A549 treated with AZD2906 at 1 μM for 4 hours (cell line): ENCODE data around the gene SPAAR. TPM values are rescaled to one million over a fixed set of nuclear protein-coding genes. Genes with fewer than 3 reads are reported as not detected.

Source experiments
- total RNA-seq: library from RNA; stranded (reverse); fragments of 200-300 nt; extraction: Qiagen RNA extraction; gene quantifications from 5 replicates; pipeline ENCODE4 v1.2.3, GENCODE V29; 2022

Gene SPAAR, protein sequence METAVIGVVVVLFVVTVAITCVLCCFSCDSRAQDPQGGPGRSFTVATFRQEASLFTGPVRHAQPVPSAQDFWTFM
- 0.05 to 0.09 TPM (median 0.06 TPM) in 4 of 5 replicates, not detected in the other for total RNA-seq

DNA sequence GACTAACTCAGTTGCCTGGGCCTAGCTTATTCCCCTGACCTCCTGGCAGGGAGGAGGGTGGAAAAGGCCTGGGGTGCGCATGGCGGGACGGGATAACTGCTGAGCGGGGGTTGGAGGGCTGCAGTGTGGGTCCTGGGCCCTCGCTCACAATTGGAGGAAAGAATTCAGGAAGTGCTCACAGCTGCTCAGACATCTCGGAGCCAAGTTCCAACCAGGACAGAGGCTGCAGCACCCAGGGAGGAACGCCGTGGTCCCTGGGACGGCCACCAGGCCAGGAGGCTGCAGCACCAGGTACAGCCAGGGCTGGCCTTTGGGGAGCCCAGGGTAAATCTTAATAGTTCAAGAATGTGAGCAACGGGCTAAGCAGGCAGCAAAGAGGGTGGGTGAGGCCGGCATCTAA, at the start of gene SPAAR:
SPAAR (plus strand) TSS at position 217 of the 400 bp plus-strand sequence. CDS start 974 bp downstream, outside the sequence.

DNA sequence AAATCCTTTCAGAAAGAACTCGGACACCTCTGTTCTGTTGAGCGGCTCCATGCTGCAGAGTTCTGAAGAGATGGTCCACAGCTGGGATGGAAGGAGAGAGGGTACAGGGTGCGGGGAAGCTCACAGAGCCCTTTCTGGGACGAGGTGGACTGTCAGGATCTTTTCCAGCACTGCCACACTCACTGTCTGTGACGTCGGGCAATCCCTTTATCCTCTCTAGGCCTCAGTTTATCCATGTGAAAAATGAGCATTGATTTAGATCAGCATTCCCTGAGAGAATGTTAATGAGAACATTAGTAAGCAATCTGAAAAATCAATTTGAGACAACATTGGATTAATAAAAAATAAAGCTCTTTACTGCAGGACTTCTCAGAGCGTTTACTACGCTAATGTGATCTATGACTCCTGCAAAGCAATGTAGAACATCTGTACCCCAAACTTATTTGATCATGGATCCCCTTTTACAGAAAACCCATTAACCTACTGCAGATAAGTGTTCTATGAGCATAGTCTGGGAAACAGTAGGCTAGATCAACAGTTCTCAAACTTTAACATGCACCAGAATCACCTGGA, 38.9 kb upstream of the SPAAR start, which contains the start of gene OR13J1:
OR13J1 (minus strand) TSS at position 51 of the 573 bp plus-strand sequence; CDS start at position 51, 0 bp downstream.

DNA sequence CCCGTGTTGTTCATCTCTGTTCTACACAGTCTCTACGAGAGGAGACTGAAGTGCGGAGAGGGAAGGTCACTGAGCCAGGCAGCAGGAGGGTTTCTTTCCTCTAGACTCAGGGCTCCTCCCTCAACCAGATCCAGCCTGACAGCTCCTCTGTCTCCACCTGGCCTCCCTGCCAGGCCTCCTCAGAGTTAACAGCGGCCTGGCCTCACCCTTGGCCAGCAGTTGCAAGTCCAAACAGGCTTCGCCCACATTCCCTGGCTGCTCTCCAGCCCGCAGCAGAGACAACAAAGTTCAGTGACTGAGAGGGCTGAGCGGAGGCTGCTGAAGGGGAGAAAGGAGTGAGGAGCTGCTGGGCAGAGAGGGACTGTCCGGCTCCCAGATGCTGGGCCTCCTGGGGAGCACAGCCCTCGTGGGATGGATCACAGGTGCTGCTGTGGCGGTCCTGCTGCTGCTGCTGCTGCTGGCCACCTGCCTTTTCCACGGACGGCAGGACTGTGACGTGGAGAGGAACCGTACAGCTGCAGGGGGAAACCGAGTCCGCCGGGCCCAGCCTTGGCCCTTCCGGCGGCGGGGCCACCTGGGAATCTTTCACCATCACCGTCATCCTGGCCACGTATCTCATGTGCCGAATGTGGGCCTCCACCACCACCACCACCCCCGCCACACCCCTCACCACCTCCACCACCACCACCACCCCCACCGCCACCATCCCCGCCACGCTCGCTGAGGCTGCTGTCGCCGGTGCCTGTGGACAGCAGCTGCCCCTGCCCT, 3.2 kb upstream of the SPAAR start, which contains the start of gene HRCT1:
HRCT1 (plus strand) TSS at position 291 of the 768 bp plus-strand sequence; CDS start at position 377, 86 bp downstream.

DNA sequence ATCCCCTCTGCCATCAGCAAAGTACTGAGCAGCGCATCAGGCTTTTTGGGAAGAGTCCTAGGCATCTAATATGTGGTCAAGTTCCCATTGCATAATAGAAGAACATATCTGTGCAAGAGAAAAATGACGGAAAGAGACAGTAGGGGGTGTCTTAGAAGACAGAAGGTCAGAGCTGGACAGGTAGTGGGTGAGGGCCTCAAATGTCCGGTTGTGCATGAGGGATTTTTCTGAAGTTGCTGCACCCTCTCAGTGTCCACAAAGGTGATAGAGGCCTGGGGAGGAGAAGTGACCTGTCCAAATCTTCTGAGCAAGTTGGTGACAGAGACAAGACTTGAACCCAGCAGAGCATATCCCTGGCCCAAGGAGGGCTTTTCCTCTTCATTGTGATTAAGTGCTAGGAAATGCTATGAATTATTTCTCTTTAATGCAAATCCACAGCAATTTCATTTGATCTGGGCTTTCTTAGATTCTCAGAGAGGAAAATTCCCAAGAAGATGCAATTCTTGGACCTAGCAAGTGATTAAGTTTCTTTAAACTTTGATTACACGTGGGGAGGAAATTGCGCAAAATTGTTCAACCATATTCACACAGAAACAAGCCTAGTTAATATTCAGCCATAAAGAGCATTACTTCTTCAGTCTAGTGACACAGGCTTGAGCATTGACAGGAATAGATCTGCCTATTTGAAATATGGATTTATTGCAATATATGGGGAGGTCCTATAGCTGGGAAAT, 49.0 kb downstream of the SPAAR start, which contains the start of gene OR2S2:
OR2S2 (minus strand) TSS at position 51 of the 734 bp plus-strand sequence. CDS start 56 bp downstream, outside the sequence.

Other genes starting within 250 kb of the SPAAR start
- 11.1 to 18.8 TPM (median 16.6 TPM) in 5 replicates for gene ARHGEF39, start 244.3 kb upstream of the SPAAR start, total RNA-seq
- 6.0 to 10.6 TPM (median 8.0 TPM) in 5 replicates for gene CA9, start 235.6 kb upstream of the SPAAR start, total RNA-seq
- gene TPM2, start 219.6 kb upstream of the SPAAR start, total RNA-seq = 647 to 712 TPM (median 698 TPM) in 5 replicates
- gene TLN1, start 177.3 kb upstream of the SPAAR start, total RNA-seq = 118 to 145 TPM (median 125 TPM) in 5 replicates
- 54.4 to 63.2 TPM (median 57.3 TPM) in 5 replicates for gene CREB3, start 176.8 kb upstream of the SPAAR start, total RNA-seq
- 28.4 to 39.2 TPM (median 31.7 TPM) in 5 replicates for gene GBA2, start 160.3 kb upstream of the SPAAR start, total RNA-seq
- 13.5 to 17.7 TPM (median 14.7 TPM) in 5 replicates for gene RGP1, start 160.2 kb upstream of the SPAAR start, total RNA-seq
- 0.15 to 0.38 TPM (median 0.23 TPM) in 4 of 5 replicates, not detected in the other for gene MSMP, start 155.2 kb upstream of the SPAAR start, total RNA-seq
- 4.2 to 6.3 TPM (median 4.6 TPM) in 5 replicates for gene NPR2, start 117.9 kb upstream of the SPAAR start, total RNA-seq
- gene SPAG8, start 97.2 kb upstream of the SPAAR start, total RNA-seq = 0.34 to 0.52 TPM (median 0.35 TPM) in 5 replicates
- gene HINT2, start 94.4 kb upstream of the SPAAR start, total RNA-seq = 69.1 to 112 TPM (median 101 TPM) in 5 replicates
- not detected in 5 replicates for gene FAM221B, start 80.8 kb upstream of the SPAAR start, total RNA-seq
- 2.4 to 3.5 TPM (median 3.4 TPM) in 5 replicates for gene TMEM8B, start 80.3 kb upstream of the SPAAR start, total RNA-seq
- not detected in 5 replicates for gene OR13J1, start 39.1 kb upstream of the SPAAR start, total RNA-seq
- 0.22 to 0.51 TPM (median 0.34 TPM) in 5 replicates for gene HRCT1, start 3.3 kb upstream of the SPAAR start, total RNA-seq
- not detected in 5 replicates for gene OR2S2, start 48.7 kb downstream of the SPAAR start, total RNA-seq
- gene RECK, start 127.4 kb downstream of the SPAAR start, total RNA-seq = 5.3 to 6.2 TPM (median 5.7 TPM) in 5 replicates
- gene GLIPR2, start 227.2 kb downstream of the SPAAR start, total RNA-seq = 7.0 to 8.6 TPM (median 8.5 TPM) in 5 replicates